RPMI7951 (cell line): ENCODE data around the gene ANKRD11. TPM values are rescaled to one million over a fixed set of nuclear protein-coding genes. Genes with fewer than 3 reads are reported as not detected.
"Not testable (repeated sequence)": the region's sequence is repeated elsewhere in the genome, so short reads cannot be mapped to it uniquely, and the experiment has no call there.

Source experiments
- DNase-seq: peaks from one replicate; pipeline ENCODE4 v3.0.0-alpha.2; 2012; ENCODE audit warnings: low read depth
- total RNA-seq: library from RNA; depleted of rRNA; stranded (reverse); fragments of >200 nt; shearing (Covaris generic); gene quantifications from 2 replicates; pipeline ENCODE4 v1.2.3, GENCODE V29; 2014

The ANKRD11 gene
- total RNA-seq, 1 experiment from 2014 or later, result 31.2 TPM

DNA sequence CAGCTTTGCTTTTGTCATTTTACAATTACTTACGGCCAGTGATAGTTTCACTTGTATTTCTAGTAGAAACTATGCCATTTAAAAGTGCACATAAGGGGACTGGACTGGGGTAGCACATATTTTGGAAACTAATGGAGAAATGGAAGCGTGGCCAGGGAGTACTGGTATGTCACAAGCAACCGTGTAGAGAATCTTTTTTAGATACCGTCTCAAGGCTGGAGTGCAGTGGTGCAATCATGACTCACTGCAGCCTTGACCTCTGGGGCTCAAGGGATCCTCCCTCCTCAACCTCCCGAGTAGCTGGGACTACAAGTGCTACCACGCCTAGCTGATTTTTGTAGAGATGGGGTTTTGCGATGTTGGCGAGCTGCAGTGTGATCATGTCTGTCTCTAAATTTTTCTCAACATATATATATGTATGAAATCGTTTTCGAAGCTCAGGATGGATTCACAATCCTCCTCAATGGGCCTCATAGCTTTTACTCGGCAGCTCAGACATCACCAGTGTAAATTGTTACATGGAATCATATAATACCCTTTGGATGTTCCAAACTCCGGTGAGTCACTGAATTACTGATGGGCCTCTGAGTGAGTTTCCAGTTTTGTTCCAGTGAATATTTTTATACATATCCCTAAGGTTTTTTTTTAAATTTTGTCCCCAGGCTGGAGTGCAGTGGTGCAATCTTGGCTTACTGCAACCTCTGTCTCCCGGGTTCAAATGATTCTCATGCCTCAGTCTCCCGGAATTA lies 221.2 kb downstream of the ANKRD11 start:
- peak; percentile 43 for DNase-seq

DNA sequence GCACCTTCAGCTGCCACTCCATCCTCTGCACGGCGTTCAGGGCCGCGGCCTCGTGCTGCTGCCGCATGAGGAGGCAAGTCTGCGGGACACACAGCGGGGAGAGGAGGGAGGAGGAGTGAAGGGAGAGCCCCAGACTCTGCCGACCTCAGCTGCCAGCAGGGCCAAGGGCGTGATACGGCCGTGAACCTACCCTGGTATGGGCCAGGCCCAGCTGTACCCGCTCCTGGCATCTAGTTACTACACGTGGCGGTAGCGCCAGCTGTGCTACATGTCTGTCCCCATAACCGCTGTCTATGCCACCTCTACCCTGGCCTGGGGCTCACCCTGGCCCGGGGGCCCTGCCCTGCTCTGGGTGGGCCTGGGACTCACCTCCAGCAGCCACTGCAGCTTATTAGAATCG lies 221.8 kb downstream of the ANKRD11 start:
- DNase-seq, result no peak

DNA sequence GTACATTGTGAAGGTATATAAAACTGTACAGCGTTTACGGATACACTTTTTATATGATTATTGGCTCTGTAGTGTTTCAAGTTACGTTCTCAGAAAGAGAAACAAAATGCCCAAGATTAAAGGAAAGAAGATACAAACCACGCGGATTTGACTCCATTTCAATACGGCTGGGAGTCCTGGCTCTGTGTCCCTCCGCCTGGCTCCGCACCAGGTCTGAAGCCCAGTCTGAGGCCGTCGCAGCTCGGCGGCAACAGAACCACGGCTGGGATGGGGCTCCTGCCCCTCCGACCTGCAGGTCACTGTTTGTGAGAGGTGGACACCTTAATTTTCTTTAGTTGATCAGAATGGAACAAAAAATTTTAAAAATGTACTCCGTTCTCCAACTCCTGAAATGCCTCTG lies 222.6 kb downstream of the ANKRD11 start:
- DNase-seq, result not testable (repeated sequence)

DNA sequence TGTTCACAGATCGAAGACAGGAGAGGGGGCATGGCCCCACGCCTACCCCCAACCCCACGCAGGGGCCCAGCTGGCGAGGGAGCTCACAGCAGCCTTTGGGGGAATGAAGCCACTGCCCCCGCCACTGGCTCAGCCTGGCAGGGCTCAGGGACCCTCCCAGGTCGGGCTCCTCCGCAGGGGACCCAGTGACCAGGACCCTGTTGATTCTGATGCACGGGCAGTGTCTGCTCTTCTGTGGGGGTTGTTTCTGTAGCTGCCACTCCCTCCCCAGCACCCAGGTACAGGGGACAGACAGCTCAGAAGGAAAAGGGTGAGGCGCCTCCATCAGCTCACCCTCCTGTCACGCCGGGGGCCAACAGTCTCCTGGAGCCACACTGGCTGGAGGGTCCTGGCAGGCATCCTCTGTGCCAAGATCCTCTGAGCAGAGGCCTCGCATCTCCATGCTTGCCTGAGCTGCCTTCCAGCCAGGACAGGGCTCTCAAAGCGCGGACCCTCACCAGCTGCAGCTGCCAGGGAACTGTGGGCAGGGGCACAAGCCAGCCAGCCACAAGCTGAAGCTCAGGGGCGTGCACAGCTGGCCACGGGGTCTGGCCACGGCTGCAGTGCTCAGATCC lies 223.7 kb downstream of the ANKRD11 start:
- DNase-seq, result no peak

DNA sequence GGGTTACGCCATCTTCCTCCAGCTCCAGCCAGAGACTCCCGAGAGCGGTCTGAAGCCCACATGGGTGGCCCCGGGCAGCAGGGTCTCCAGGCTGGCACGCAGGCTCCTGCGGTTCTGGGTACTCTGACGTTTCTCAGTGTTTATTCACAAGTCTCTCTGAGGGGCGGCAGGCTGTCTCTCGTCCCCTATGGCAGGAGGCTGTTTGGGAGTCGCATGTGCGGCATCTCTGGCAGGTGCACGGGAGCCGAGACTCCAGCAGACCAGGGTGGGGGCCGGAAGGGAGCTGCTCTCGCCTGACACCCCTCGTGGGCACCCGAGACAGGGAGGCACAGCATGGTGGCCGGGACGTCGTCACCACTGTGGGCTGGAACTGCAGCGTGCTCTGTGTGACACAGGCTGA lies 224.7 kb downstream of the ANKRD11 start:
- no peak for DNase-seq

DNA sequence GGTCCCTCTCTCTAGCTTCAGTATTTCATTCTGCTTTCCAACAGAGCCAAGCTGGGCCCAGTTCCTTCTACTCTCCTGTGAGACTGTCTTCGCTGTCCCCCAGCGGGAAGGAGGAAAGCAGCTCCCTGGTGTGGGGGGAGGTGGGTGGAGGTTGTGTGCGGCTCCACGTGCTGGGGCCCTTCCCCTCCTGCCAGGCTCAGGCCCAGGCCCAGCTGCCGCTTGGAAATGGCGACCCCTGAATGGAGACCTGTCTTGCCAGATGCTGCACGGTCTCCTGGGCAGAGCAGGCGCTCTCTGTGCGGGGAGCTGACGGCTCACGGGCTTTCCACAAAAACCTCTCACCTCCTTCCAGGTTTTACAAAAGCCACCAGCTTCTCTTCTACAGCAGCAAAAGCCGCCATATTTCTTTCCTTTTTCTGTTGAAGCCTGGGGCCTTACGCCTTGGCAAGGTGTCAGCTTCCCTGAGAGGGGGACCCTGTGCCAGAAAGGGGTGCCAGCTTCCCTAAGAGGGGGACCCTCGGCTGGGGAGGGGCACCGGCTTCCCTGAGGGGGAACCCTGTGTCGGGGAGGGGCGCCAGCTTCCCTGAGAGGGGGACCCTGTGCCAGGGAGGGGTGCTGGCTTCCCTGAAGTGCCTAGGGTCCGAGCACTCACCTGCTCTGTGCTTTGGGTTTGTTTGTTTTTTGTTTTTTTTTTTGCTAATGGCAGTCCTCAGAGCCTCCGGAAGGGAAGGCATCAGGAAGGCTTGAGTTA lies 225.4 kb downstream of the ANKRD11 start:
- DNase-seq, result no peak

DNA sequence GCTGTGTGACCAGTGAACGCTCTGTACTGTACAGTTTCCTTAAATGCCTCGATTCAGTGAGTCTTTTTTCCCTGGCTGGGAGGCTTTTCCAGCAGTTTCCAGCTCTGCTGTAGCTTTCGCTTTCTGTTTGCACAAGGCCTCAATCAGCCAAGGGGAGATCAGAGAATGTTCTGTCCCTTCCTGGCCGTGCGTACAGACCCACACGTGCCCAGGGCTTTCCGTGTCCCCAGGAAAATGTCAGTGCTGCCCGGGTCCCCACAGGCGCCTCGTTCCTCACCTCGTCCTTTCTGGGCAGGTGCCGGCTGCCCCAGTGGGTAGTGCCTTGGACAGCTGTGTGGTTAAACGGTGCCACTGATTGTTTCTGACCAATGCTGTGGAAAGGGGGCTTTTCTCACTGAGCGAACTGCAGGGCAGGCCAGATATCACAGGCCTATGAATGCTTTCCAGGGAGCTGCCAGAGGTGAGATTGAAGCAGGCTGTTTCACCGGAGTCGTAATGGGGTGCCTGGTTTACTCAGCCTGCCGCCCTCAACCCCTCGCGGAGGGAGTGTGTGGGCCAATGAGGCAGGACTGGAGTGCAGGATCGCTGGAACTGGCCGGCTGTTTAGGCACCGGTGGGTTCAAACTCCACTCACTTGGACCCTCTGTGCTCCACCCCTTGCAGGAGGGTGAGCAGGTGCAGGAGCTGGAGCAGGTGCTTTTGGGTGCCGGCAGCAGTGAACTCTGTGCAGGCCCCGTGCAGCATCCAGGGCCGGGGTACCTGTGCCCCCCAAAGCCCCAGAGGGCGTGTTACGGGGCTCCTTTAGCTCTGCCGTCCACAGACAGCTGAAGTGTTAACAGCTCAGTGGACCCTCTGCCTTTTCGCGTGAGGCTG lies 228.4 kb downstream of the ANKRD11 start:
- DNase-seq, result peak; percentile 76

DNA sequence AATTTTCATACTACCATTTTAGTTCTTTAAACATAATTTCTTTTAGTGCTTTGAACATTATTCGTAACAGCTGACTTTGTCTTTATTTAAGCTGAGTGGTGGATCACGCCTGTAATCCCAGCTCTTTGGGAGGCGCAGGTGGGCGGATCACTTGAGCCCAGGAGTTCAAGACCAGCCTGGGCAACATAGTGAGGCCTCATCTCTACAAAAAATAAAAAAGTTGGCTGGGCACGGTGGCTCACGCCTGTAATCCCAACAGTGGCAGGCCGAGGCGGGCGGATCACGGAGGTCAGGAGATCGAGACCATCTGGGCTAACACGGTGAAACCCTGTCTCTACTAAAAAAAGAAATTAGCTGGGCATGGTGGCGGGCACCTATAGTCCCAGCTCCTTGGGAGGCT lies 230.5 kb downstream of the ANKRD11 start:
- DNase-seq, result not testable (repeated sequence)

DNA sequence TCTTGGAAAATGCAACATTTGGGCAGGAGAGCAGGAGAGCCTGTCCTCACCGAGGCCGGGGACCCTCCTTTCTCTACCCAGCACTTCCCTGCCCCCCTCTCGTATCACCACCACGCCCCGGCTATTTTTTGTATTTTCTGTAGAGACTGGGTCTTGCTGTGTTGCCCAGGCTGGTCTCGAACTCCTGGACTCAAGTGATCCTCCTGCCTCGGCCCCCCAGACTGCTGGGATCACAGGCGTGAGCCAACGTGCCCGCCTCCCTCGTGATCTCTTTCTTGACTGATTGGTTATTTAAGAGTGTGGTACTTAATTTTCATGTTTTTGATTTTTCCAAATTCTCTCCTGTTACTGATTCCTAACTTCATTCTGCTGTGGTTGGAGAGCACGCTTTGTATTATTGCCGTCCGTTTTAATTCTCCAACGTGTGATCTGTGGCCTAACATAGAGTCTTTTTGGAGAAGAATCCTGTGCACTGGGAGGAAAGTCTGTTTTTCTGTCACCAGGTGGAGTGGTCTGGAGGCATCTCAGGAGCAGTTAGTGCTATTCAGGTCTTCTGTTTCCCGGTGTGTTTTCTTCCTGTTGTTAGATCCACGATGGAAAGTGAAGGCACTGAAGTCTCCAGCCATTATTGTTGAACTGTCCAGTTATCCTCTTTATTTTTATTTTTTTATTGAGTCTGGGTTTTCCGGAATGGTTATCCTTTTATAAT lies 232.4 kb downstream of the ANKRD11 start:
- DNase-seq, result peak; percentile 32

DNA sequence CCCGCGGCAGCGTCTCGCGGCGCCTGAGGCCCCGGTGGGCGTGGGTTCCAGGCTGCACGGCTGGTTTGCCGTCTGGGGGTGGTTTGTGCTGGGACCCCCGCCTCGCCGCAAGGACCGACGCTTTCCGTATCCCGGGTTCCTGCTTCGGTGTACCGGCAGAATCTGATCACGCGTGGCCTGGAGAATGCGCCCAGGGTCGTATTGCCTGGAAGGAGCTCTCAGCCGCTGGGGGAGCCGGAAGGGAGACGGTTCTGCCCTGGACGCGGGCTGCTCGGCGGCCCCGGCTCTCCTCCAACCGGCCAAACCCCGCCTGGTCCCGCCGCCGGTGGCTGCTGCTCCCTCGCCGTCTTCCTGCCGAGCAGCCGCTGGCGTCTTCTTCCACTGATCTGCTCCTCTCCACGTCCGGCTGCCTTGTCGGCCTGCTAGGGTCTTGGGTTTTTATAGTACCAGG lies 233.1 kb downstream of the ANKRD11 start:
- peak; percentile 46 for DNase-seq

DNA sequence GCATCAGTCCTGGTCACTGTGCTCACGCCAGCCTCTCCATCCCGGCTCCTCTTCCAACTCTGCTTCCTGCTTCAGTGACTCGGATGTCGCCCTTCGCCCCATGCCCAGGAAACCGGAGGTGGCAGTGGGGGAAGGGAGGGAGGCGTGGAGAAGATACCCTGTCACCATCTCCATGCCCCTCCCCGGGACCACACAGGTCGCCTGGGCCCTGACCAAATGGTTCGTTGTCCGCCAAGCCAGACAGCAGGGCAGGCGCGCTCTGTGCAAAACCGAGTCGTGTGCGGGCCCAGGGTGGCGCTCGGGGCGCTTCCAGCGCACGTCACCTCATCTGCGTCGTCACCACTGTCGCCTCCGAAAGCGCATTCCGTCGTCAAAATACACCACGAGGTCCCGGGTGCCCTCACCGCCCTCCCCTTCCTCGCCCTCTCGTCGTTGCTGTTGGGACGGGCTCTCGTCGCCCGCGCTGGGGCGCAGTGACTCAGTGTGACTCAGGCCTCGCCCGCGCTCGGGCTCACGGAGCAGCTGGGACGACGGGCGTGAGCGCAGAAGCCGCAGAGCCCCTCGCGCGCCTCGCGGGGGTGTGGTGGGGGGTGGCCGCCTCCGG lies 233.6 kb downstream of the ANKRD11 start:
- peak; percentile 78 for DNase-seq

DNA sequence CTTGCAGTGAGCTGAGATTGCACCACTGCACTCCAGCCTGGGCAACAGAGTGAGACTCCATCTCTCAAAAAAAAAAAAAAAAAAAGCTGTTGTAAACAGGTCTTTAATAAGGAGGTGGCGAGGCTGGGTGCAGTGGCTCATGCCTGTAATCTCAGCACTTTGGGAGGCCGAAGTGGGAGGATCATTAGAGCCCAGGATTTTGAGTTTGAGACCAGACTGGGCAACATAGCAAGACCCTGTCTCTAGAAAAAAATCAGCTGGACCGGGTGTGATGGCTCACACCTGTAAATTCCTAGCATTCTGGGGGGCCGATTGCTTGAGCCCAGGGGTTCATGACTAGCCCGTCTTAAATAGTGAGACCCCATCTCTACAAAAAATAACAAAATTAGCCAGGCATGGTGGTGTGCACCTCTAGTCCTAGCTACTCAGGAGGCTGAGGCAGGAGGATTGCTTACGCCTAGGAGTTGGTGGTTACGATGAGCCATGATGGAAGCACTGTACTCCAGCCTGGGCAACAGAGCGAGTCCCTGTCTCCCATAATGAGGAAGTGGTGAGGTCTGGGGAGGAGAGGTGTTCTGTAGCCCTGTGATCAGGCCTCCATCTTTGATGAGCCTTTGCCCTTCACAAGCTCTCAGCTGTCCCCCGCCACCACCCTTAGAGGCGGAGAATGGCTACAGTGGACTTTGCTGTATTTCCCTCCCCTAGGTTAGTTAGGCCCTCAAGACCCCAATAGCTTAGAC lies 236.6 kb downstream of the ANKRD11 start:
- no peak for DNase-seq

DNA sequence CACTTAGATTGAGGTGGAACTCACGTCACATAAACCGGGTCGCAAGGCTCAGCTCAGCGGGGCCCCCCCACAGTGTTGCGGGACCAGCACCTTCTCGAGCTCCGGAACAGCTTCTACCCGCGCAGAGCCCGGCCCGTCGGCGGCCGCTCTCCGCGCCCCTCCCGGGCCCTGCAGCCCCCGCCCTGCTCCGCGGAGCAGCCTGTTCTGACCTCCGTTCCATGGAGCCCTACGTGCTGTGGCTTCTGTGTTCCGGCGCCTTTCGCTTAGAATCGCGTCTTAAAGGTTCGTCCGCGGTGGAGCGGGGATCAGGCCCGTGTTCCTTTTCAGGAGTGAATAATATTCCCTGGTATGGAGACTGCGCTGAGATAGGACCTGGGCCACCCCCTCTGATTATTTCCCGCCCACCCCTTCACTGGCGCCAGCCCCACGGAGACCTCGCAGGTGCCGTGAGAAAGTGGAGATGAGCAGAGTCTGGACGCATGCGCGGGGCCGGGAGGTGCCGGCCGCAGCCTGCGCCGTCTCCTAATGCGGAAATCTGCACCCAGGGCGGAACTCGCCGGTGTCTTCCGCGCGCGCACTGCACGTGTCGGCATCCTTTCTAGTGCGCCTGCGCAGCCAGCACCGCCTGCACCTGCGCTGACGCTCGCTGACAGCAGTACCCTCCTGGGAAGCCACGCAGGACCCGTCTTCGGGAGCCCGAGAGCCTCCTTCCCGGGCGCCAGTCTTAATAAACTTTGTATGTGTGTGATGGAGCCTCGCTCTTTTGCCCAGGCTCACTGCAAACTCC lies 242.0 kb downstream of the ANKRD11 start:
- DNase-seq, result no peak

DNA sequence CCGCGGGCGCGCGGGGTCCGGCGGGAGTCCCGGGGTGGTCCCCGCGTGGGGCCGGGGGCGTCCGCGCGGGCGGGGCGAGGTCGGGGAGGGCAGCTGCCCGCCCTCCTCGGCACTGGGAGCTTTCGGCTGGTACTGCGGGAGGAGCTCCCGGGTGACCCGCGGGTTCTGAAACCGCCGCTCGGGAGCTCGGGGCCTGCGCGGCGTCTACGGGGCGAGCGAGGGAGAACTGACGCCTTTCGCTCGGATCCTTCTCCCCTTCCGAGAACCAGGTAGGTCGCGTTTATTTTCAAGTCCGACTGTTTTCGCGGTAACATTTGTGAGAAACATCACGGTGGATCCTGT lies 242.7 kb downstream of the ANKRD11 start:
- not testable (repeated sequence) for DNase-seq

DNA sequence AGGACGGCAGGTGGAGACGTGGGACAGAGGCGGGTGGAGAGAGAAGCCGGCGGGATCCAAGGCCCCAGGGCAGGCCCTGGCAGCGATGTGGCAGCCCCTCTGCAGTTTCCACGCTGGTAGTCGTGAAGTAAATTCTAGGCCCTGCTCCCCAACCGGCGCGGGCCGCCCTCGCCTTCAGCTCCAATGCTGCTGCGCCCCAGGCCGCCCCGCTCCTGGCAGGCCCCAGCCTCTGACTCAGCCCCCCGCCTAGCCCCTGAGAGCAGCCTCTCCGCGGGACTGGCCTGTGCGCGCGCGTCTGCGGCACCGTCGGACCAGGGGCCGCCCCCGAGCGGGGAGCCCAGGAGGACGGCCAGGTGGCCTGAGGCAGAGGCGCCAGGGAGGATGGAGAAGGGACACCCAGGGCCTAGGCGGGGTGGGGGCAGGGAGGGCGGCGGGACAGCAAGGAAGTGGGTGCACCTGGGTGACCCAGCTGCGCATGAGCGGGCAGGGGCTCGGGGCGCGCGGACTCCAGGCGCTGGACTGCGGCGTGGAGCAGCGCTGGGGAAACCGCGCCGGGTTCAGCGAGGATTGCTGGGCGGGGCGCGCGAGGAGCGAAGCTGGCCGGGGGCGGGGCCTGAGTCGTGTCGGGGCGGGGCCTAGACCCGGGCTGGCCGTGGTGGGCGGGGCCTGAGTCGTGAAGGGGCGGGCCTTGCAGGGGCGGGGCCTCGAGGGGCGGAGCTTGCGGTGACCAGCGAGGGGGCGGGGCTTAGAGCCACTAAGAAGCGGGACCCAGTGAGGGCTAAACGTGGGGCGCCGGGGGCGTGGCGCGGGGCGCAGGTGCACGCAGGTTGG lies 243.2 kb downstream of the ANKRD11 start:
- peak; percentile 72 for DNase-seq

DNA sequence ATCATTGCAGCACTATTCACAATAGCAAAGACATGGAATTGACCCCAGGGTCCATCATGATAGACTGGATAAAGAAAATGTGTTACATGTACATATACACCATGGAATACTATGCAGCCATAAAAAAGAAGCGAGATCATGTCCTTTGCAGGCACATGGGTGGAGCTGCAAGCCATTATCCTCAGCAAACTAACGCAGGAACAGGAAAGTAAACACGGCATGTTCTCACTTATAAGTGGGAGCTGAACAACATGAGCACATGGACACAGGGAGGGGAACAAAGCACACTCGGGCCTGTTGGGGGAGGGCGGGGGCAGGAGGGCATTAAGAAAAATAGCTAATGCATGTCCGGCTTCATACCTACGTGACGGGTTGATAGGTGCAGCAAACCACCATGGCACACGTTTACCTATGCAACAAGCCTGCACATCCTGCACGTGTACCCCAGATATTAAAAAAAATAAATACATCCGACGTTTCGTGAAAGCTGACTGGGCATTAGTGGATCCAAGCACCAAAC lies 243.9 kb downstream of the ANKRD11 start:
- no peak for DNase-seq

DNA sequence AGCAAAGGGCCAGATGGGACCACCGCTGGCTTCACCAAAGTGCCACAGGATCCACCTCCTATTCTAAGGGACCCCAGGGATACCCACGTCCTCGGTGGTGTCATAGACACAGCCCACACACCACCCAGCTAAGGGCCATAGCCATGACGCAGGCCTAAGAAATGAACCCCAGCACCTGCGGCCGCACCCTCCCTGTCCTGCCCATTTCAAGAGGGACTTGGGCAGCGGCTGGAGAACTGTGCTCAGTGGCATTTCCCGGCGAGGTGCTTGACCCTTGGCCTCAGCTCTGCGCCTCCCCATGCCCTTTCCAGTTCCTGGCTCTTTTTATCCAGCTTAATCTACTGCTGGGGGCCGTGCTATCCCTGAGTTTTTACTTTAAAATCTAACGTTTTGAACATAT lies 245.6 kb downstream of the ANKRD11 start:
- no peak for DNase-seq

DNA sequence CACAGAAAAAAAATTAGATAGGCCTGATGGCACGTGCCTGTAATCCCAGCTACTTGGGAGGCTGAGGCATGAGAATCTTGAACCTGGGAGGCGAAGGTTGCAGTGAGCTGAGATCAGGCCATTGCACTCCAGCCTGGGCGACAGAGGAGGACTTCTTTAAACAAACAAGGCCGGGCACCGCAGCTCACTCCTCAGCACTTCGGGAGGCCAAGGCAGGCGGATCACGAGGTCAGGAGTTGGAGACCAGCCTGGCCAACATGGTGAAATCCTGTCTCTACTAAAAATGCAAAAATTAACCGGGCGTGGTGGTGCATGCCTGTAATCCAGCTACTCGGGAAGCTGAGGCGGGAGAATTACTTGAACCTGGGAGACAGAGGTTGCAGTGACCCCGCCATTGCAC lies 246.1 kb downstream of the ANKRD11 start:
- DNase-seq, result not testable (repeated sequence)
